ENCODE data around the gene CACNG4.

CACNG4 gene

DNA sequence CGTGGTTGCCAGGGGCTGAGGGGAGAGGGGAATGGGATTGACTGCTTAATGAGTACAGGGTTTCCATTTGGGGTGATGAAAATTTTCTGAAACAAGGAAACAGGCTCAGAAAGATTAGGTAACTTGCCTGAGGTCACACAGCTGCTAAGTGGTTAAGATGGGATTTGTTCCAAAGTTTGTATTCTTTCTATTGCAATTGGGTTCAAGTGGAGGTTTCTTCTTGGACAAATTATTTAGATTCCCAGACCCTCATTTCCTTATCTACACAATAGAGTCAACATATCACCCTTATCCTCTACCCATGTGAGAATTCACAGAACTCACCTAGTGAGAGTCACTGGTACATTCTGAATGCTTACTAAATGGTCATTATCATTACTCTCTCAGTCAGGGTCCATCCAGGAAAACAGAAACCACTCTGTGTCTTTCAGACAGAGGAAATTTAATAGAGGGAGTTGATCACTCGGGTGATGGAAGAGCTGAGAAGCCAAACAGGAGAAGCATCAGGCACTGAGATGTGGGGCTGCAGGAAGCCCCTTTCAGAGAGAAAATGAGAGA lies 22.6 kb downstream of the CACNG4 start:
- no peak for DNase-seq

GRCh38 chr17:66988069-66988798 lies 23.7 kb downstream of the CACNG4 start:
- DNase-seq = no peak

DNA sequence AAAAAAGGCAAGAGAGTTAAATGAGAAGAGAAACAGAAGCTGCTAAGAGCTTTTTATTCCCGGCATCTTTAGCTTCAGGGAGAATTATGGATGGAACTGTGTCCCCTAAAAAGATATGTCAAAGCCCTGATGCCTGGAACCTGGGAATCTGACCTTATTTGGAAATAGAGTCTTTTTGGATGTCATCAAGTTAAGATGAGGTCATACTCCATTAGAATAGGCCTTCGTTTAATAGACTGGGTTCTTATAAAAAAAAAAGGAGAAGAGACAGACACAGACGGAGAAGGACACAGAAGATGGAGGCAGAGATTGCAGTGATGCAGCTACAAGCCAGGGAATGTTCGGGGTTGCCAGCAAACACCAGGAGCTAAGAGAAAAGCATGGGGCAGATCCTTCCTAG lies 24.6 kb downstream of the CACNG4 start:
- DNase-seq = no peak

- no peak for DNase-seq
These were observed 25.1 kb downstream of the CACNG4 start for GRCh38 chr17:66989579-66989978.

DNA sequence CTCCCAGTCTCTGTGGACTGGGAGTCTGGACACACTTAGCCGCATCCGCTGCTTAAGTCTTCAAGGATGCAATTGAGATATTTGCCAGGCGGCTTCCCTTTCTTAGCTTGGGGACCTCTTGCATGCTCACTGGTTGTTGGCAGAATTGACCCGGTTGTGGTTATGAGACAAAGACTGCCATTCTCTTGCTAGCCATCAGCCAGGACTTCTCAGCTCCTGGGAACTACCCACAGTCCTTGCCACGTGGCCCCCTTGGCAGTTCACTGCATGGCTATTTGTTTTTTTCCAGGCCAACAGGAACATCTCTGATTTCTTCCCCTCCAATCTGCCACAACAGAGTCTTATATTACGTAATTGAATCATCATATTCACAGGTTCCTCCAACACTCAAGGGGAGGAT lies 25.5 kb downstream of the CACNG4 start:
- no peak for DNase-seq

DNA sequence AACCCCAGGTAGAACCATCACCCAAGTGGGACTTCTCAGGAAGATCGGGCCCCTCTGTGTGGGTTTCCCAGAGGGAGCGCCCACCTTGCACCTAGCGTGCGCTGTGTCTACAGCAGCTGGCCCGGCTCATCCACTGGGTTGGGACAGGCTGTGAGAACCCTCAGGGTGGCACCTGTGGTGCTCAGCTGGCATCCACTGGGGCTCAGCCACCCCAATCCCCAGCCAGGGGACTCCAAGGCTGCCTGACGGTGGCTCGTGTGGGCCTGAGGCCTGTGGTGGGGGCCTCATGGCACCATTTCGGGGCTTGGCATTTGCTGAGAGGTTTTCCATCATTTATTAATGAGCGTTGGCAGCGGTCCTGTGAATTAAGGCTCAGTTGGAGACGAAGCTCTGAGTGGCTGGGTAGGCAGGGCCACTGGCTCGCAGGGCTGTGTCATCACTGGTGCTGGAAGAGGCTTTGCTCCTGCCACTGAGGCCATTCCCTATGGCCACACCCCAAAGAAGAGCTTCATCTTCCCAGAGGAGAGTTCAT lies 28.5 kb downstream of the CACNG4 start:
- DNase-seq = no peak

- DNase-seq = no peak
These were observed 29.9 kb downstream of the CACNG4 start for GRCh38 chr17:66994361-66994760.

DNA sequence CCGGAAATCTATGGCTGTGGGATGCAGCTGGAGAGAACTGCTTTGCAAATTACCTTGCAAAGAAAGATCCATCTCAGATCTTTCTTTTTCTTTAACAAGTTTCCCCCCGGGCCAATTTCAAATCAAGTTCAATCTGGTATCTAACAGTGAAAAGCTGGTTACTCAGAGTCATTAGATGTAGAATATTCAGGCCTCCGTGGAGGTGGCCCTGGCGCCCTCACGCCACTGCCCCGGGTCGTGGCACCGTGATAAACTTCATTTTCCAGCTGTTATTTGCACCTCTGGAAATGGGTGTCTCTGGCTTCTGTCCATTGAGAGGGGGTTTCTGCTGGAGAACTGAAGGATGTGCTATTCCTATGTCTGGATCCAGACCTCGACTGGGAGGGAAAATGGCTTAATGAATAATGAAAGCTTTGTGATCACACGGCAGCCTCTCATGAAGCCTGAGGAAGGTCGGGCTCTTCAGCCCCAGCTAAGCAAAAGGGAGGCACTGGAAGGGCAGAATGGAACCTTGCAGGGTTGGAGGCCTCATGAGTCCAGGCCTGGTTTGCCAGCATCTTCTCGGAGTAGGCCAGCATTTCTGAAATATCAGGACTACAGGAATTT lies 30.5 kb downstream of the CACNG4 start:
- no peak for DNase-seq

DNA sequence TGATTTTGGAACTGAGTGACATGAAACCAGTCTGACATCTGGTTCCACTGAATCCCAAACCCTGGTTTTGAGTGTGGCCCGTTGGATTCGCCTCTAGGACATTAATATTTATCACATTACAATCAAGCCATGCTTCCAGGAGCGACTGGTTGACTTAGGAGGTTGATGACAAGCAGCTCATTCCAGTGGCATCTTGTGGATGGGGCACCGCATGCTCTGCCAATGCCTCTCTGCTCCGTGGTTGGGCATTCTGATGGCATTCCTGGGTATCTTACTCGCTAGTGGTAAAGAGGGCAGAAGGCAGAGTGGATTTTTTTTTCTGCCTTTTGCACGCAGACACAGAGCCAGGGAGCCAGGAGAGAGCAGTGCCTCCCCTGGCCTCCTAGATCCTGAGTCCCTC lies 31.4 kb downstream of the CACNG4 start:
- no peak for DNase-seq

DNA sequence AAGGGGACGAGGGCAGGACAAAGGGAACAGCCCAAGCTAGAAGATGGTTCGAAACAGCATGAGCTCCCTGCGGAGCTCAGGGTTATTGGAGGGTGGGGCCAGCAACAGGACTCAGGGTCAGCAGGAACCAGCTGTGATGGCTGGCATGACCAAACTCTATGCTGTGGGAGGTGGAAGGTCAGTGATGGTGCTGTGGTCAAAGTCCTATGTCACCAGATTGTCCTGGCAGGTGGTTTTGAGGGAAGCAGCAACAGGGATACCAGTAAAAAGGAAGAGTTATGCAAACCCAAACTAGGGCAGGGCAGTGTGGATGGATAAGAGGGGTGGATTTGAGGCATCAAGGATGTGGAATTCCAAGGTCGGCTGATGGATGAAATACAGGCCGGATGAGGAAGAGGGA lies 32.4 kb downstream of the CACNG4 start:
- DNase-seq = no peak

DNA sequence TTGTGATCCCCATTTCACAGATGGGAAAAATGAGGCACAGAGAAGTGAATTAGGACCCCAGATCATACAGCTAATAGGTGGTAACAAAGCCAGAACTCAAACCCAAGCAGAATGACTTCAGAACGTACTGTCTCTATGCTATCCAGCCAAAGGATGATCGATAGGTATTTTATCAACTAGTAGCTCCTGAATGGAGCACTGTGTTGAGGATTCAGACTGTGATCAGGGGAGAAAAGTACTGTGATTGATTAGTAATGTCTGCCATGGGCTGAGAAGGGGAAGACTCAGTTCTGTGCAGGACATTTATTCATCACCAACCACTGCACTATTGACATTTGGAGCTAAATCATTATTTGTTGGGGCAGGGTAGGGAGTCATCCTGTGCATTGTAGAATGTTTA lies 38.7 kb downstream of the CACNG4 start:
- DNase-seq = no peak

GRCh38 chr17:67004181-67004580 lies 39.7 kb downstream of the CACNG4 start:
- no peak for DNase-seq

DNA sequence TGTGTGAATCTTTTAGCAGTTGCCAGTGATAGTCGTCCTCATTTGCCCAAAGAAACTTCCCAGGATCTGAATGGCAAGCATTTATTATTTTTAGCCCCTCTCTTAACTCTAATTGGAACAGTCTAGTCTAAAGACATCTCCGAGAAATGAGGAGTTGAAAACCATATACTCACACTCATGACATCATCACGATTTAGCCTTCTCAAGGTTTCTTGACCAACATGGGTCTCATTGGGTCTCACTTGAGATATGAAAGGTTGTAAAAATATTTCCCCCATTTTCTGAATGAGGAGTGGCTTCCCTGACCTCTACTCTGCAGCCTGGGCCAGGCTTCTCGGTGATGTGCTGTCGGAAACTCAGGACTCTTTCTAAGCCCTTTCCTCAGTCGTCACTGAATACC lies 42.8 kb downstream of the CACNG4 start:
- no peak for DNase-seq

DNA sequence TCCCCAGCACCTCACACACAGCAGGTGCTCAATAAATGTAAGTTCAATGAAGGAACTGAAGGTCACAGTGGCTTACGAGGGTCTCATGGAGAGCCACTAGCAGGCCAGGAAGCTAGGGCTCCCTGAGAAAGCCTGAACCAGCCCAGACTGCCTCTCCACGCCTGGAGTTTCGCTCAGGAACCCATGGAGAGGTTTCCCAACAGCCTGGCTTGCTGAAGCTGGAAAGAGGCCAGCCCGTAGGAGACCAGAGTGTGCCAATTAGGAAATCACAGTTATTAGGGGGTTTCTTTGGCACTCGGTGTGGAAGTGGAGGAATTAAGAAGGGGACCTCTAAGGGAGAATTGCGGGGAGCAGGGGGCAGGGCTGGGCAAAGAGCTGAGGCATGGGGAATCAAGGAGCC lies 43.6 kb downstream of the CACNG4 start:
- no peak for DNase-seq

GRCh38 chr17:67011527-67012175 lies 47.1 kb downstream of the CACNG4 start:
- no peak for DNase-seq

- DNase-seq = no peak
These were observed 49.4 kb downstream of the CACNG4 start for GRCh38 chr17:67013891-67014290.

- no peak for DNase-seq
These were observed 50.5 kb downstream of the CACNG4 start for GRCh38 chr17:67015001-67015400.

GRCh38 chr17:67016039-67016762 lies 51.7 kb downstream of the CACNG4 start:
- no peak for DNase-seq

- no peak for DNase-seq
These were observed 53.4 kb downstream of the CACNG4 start for GRCh38 chr17:67017910-67018309.

DNA sequence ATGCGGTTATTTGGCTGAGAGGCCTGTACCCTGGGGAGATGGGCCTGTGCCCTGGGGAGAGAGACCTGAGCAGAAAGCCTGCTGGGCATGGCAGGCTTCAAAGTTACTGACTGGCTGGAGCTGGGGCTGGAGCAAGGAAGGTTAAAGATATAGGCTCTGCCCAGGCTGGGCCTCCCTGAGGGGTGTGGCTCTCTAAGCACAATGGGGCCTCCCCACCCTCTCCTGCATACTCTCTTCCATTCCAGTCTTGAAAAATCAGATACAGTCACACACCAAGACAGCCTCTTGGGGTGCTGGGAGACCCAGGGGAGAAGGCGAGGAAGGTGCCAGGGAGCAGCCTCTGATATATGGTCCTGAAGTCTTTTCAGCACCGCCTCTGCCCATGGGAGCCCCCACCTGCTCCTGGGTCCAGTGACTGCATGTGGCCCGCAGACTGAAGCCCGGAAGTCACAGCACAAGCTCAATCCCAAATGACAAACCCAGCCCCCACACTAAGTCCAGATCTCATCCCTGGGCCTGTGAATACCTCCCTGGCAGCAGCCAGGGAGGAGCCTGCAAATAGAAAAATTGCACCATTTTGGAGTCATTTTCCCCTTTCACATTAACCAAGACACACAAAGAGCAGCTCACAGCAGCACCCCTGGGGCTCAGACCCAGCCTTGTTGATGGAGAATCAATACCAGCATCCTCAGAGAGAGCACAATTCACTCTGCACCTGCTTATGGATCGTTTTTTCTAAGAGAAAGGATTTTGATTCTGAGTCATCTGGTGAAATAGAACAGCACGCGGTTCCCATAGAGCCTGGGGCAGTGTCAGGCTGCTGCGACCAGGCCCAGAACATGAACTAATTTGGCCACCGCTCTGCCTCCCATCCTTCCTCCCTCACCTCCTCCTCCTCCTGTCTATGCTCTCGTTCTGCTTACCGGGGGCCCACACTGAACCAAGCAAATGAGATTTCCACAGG lies 54.2 kb downstream of the CACNG4 start:
- DNase-seq = no peak

GRCh38 chr17:67019809-67020208 lies 55.3 kb downstream of the CACNG4 start:
- DNase-seq = no peak

DNA sequence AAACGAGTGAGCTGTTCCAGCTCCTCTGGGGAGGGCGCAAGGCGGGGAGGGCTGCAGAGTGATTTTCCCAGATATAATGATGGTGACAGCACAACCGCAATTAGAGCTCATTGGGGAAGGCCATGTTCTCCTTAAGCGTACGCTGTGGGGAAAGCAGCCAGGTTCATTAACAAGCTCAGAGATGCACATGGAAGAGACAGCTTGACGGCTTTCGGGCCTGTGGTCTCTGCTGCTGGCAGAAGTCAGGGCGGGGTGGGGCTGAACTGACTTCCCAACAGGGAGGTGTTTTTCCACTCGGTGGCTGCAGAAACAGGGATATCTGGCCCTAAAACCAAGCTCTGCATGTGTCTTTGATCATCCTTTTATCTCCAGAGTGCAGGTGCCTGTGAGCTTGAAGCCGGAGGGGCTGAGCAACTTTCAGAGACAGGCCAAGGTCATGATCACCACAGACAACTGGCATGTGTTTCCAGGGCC lies 55.8 kb downstream of the CACNG4 start:
- no peak for DNase-seq

Data from stimulated activated CD4-positive, alpha-beta T cell treated with anti-CD3 and anti-CD28 coated beads, Interleukin-2, amount 100 ng/mL, for 48 hours (primary cell).